Hepatocyte (in vitro differentiated cells): ENCODE results near the gene ADGRA3. TPM values are rescaled to one million over a fixed set of nuclear protein-coding genes. Genes with fewer than 3 reads are reported as not detected.

Experiments used
- DNase-seq: peaks from one replicate; pipeline ENCODE4 v3.0.0-alpha.2; 2016; ENCODE audit warnings: low spot score
- H2AFZ ChIP-seq: fragments of 200-600 bp; sonication (generic); 2 replicates; pipeline ENCODE4 v1.6.0; 2016; ENCODE audit warnings: antibody characterized with exemption, mild to moderate bottlenecking
- H3K27ac ChIP-seq: fragments of 200-600 bp; sonication (generic); 2 replicates; pipeline ENCODE4 v1.5.1; 2016; ENCODE audit warnings: mild to moderate bottlenecking
- H3K27me3 ChIP-seq: fragments of 200-600 bp; sonication (generic); 2 replicates; pipeline ENCODE4 v1.6.1; 2016
- H3K36me3 ChIP-seq: fragments of 200-600 bp; sonication (generic); replicated peaks from 2 replicates; pipeline ENCODE4 v1.5.1; 2016; ENCODE audit warnings: low read depth; ENCODE audit not compliant: insufficient read depth
- H3K4me1 ChIP-seq: fragments of 200-600 bp; sonication (generic); 2 replicates; pipeline ENCODE4 v1.5.1; 2016; ENCODE audit warnings: mild to moderate bottlenecking, moderate library complexity; ENCODE audit not compliant: insufficient read depth
- H3K4me2 ChIP-seq: fragments of 200-600 bp; sonication (generic); 2 replicates; pipeline ENCODE4 v1.6.0; 2016
- H3K4me3 ChIP-seq: fragments of 200-600 bp; sonication (generic); 2 replicates; pipeline ENCODE4 v1.5.1; 2016; ENCODE audit warnings: mild to moderate bottlenecking
- H3K79me2 ChIP-seq: fragments of 200-600 bp; sonication (generic); 2 replicates; pipeline ENCODE4 v1.6.0; 2017; ENCODE audit warnings: mild to moderate bottlenecking
- H3K9me2 ChIP-seq: fragments of 200-600 bp; sonication (generic); replicated peaks from 2 replicates; pipeline ENCODE4 v1.6.0; 2017; ENCODE audit warnings: mild to moderate bottlenecking; ENCODE audit not compliant: insufficient read depth
- H3K9me3 ChIP-seq: fragments of 200-600 bp; sonication (generic); 2 replicates; pipeline ENCODE4 v1.5.1; 2016; ENCODE audit warnings: low read depth, mild to moderate bottlenecking
- H4K20me1 ChIP-seq: fragments of 200-600 bp; sonication (generic); 2 replicates; pipeline ENCODE4 v1.6.0; 2016; ENCODE audit warnings: mild to moderate bottlenecking; ENCODE audit not compliant: insufficient read depth, poor library complexity, severe bottlenecking
- CTCF ChIP-seq: fragments of 200-600 bp; sonication (generic); IDR thresholded peaks from 2 replicates; pipeline ENCODE4 v1.5.1; 2016; ENCODE audit warnings: antibody characterized with exemption, mild to moderate bottlenecking; ENCODE audit not compliant: poor library complexity
- EZH2 ChIP-seq: fragments of 200-600 bp; sonication (generic); IDR thresholded peaks from 2 replicates; pipeline ENCODE4 v1.6.1; 2016; ENCODE audit warnings: antibody characterized with exemption, mild to moderate bottlenecking, borderline replicate concordance
- EZH2phosphoT487 ChIP-seq: fragments of 200-600 bp; sonication (generic); IDR thresholded peaks from one replicate; pipeline ENCODE4 v1.6.1; 2018; ENCODE audit warnings: antibody characterized with exemption, mild to moderate bottlenecking, low read depth, moderate library complexity; ENCODE audit not compliant: unreplicated experiment, severe bottlenecking
- WGBS: methylation state at CpG from one replicate; pipeline ENCODE4 v1.1.6; 2016; ENCODE audit warnings: low lambda C conversion rate; ENCODE audit errors: missing lambda C conversion rate; 5-methylcytosine and 5-hydroxymethylcytosine counted together
- polyA plus RNA-seq: library from polyadenylated mRNA; unstranded; fragments of >200 nt; fragmentation: Nextera tagmentation; extraction: Ambion mirVana; gene quantifications from 2 replicates; pipeline ENCODE4 v1.2.1, GENCODE V29; 2016
- total RNA-seq: library from RNA; depleted of rRNA; stranded (reverse); fragments of >200 nt; gene quantifications from 2 replicates; pipeline ENCODE4 v1.2.3, GENCODE V29; 2014

ADGRA3 gene
- total and polyA plus RNA-seq, 2 experiments from 2014 or later: 21.2 to 61.6 TPM

- no peak overlapping the region for H3K4me2 ChIP-seq
- H3K4me1 ChIP-seq: peaks cover 16% of the 10 kb centered on the region
- H3K4me3 ChIP-seq: no peak overlapping the region
- H3K79me2 ChIP-seq: peaks cover 41% of the 10 kb centered on the region
- no peak for DNase-seq
- H2AFZ ChIP-seq: no peak overlapping the region
- H3K9me3 ChIP-seq: no peaks in the 10 kb centered on the region
- WGBS: 96% methylated on average over 5 of the region's 5 CpGs
- no peaks in the 10 kb centered on the region for H3K27me3 ChIP-seq
- H3K36me3 ChIP-seq: no peaks in the 10 kb centered on the region
- TF ChIP-seq EZH2phosphoT487 (no peak), CTCF (no peak), EZH2 (no peak)
- no peaks in the 10 kb centered on the region for H4K20me1 ChIP-seq
- no peak overlapping the region for H3K27ac ChIP-seq
- no peaks in the 10 kb centered on the region for H3K9me2 ChIP-seq
These were observed 52.7 kb downstream of the ADGRA3 start for GRCh38 chr4:22463179-22463578.

GRCh38 chr4:22462688-22463087 lies 53.2 kb downstream of the ADGRA3 start:
- Histone ChIP-seq H3K79me2 (peaks cover 39% of the 10 kb centered on the region), H3K27ac (no peak overlapping the region), H3K9me3 (no peaks in the 10 kb centered on the region), H2AFZ (no peak overlapping the region), H3K36me3 (no peaks in the 10 kb centered on the region), H3K4me3 (no peak overlapping the region), H3K9me2 (no peaks in the 10 kb centered on the region), H4K20me1 (no peaks in the 10 kb centered on the region), H3K4me2 (no peak overlapping the region), H3K27me3 (no peaks in the 10 kb centered on the region), H3K4me1 (peaks cover 20% of the 10 kb centered on the region)
- TF ChIP-seq CTCF (no peak), EZH2phosphoT487 (no peak), EZH2 (no peak)
- 99% methylated on average over 3 of the region's 3 CpGs for whole genome bisulfite sequencing
- no peak for DNase-seq

- Histone ChIP-seq H2AFZ (no peak overlapping the region), H3K9me3 (no peaks in the 10 kb centered on the region), H3K79me2 (peaks cover 28% of the 10 kb centered on the region), H3K4me2 (peak overlapping the region; percentile 57), H4K20me1 (no peaks in the 10 kb centered on the region), H3K4me3 (no peak overlapping the region), H3K27ac (peak overlapping the region; percentile 71), H3K36me3 (no peaks in the 10 kb centered on the region), H3K9me2 (no peaks in the 10 kb centered on the region), H3K27me3 (no peaks in the 10 kb centered on the region), H3K4me1 (peaks cover 25% of the 10 kb centered on the region)
- no peak for DNase-seq
- no peak for TF ChIP-seq CTCF
- TF ChIP-seq EZH2: no peak
- TF ChIP-seq EZH2phosphoT487: no peak
These were observed 55.6 kb downstream of the ADGRA3 start for GRCh38 chr4:22460266-22460665.

GRCh38 chr4:22458098-22458497 lies 57.8 kb downstream of the ADGRA3 start:
- WGBS: 76% methylated on average over 4 of the region's 4 CpGs
- H3K36me3 ChIP-seq: no peaks in the 10 kb centered on the region
- H3K27me3 ChIP-seq: no peaks in the 10 kb centered on the region
- TF ChIP-seq EZH2phosphoT487 (no peak), CTCF (no peak), EZH2 (no peak)
- no peaks in the 10 kb centered on the region for H4K20me1 ChIP-seq
- no peak overlapping the region for H3K4me2 ChIP-seq
- H3K79me2 ChIP-seq: peaks cover 15% of the 10 kb centered on the region
- no peaks in the 10 kb centered on the region for H3K9me2 ChIP-seq
- H3K4me1 ChIP-seq: peaks cover 38% of the 10 kb centered on the region
- no peak overlapping the region for H2AFZ ChIP-seq
- H3K9me3 ChIP-seq: no peaks in the 10 kb centered on the region
- no peak overlapping the region for H3K4me3 ChIP-seq
- H3K27ac ChIP-seq: no peak overlapping the region
- peak; percentile 25 for DNase-seq
